ENCODE results near the gene HMGXB3. TPM values are rescaled to one million over a fixed set of nuclear protein-coding genes. Genes with fewer than 3 reads are reported as not detected.

The HMGXB3 gene
- total RNA-seq, 1 experiment from 2014 or later, result 43.8 TPM

DNA sequence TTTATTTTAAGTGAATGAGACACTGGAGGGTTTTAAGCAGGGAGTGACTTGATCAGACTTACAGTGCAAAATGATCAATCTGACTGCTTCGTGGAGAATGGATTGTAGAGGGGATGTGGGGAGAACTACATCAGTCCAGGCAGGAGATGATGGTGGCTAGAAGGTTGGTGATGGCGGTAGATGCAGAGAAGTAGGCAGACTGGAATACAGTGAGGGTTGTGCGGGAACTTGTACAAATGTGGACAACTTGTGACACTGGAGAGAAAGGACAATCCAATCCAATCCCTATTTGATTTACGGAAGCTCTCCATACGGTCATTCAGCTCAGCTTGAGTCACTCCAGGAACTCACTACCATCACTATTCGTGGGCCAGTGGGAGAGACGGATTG lies 678 bp upstream of the HMGXB3 start:
- BruUV-seq (replicated peaks), result TSS peak; percentile 66
- Mint-ChIP-seq H3K4me1 (ENCODE audit: low read depth, unreplicated experiment) (peaks cover 43% of the 10 kb centered on the region), H3K9me3 (ENCODE audit: unreplicated experiment) (no peaks in the 10 kb centered on the region), H3K4me3 (ENCODE audit: unreplicated experiment) (peak overlapping the region; percentile 85), H3K27ac (ENCODE audit: unreplicated experiment) (peak overlapping the region; percentile 86), H3K27me3 (ENCODE audit: insufficient read depth, unreplicated experiment) (no peaks in the 10 kb centered on the region), H3K36me3 (ENCODE audit: insufficient read depth, unreplicated experiment) (peaks cover 46% of the 10 kb centered on the region)
- ChIA-PET POLR2A (interaction anchor here (0.7 to 1.9 kb wide), 5 partner anchors 22 to 172 kb away, joined by 3 to 7 read pairs (median 3); partner anchors contain the start of gene SLC26A2), CTCF (interaction anchor here (0.9 to 1.4 kb wide), 6 partner anchors 9 to 166 kb away, joined by 3 to 10 read pairs (median 6); no protein-coding TSS in a partner anchor)
- peaks cover 36% of the 10 kb centered on the region for H3K4me1 ChIP-seq
- H3K9me3 ChIP-seq, result no peaks in the 10 kb centered on the region
- TF ChIP-seq, protein P1, sequence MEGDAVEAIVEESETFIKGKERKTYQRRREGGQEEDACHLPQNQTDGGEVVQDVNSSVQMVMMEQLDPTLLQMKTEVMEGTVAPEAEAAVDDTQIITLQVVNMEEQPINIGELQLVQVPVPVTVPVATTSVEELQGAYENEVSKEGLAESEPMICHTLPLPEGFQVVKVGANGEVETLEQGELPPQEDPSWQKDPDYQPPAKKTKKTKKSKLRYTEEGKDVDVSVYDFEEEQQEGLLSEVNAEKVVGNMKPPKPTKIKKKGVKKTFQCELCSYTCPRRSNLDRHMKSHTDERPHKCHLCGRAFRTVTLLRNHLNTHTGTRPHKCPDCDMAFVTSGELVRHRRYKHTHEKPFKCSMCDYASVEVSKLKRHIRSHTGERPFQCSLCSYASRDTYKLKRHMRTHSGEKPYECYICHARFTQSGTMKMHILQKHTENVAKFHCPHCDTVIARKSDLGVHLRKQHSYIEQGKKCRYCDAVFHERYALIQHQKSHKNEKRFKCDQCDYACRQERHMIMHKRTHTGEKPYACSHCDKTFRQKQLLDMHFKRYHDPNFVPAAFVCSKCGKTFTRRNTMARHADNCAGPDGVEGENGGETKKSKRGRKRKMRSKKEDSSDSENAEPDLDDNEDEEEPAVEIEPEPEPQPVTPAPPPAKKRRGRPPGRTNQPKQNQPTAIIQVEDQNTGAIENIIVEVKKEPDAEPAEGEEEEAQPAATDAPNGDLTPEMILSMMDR (IDR thresholded peaks at IDR 0.05; ENCODE audit: insufficient read depth in 1 of 2, low read depth in 1 of 2, low read length in 1 of 2, severe bottlenecking in 1 of 2, unreplicated experiment in 1 of 2), result no peak
- H3K36me3 ChIP-seq (ENCODE audit: control insufficient read depth, insufficient read depth, low read length), result peaks cover 4% of the 10 kb centered on the region; the same call in 1 of the 2 replicates
- H3K27me3 ChIP-seq (replicated peaks; ENCODE audit: control insufficient read depth, insufficient read depth, low read length), result no peaks in the 10 kb centered on the region
- intact Hi-C loops (cut with micrococcal nuclease; ENCODE audit: unreplicated experiment), result no loop called here
- DNase-seq, result no peak
- H3K4me3 ChIP-seq (ENCODE audit: low read depth, low read length), result peak overlapping the region; percentile 72

DNA sequence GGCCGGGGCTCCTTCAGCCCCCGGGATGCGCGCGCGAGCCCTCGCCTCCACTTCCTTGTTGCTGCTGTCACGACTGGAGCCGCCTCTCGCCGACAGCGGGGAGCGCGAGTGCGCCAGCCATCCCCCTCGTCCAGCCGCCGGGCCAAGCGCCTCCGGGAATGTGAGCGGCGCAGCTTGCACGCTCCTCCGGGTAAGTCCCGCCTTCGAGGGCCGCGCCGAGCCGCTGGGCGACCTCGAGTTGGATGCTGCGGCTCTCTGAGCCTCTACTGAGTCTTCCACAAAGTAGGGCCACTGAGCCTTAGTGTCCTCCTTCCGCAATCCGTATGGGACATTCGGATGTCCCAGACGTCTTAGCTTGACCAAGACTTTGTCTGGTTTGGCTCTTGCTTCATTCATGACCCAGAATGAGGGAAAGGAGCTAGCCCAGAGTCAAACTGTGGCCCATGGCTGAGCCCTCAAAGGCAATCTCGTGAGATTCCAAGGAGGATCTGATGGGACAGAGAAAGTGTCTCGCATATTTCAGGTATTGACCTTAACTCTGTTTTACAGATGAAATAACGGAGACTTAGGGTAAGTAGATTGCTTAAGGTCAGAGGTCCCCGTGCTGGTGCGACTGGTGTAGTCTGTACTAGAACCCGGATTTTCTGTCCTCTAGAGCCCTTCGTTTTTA lies 586 bp downstream of the HMGXB3 start:
- H3K27me3 ChIP-seq (replicated peaks; ENCODE audit: control insufficient read depth, insufficient read depth, low read length), result no peaks in the 10 kb centered on the region
- Mint-ChIP-seq H3K4me1 (ENCODE audit: low read depth, unreplicated experiment) (peaks cover 35% of the 10 kb centered on the region), H3K36me3 (ENCODE audit: insufficient read depth, unreplicated experiment) (peaks cover 53% of the 10 kb centered on the region), H3K9me3 (ENCODE audit: unreplicated experiment) (no peaks in the 10 kb centered on the region), H3K4me3 (ENCODE audit: unreplicated experiment) (peak overlapping the region; percentile 85), H3K27ac (ENCODE audit: unreplicated experiment) (peak overlapping the region; percentile 86), H3K27me3 (ENCODE audit: insufficient read depth, unreplicated experiment) (no peaks in the 10 kb centered on the region)
- no peaks in the 10 kb centered on the region; the same call in 1 of the 2 replicates for H3K36me3 ChIP-seq (ENCODE audit: control insufficient read depth, insufficient read depth, low read length)
- intact Hi-C loops (cut with micrococcal nuclease; ENCODE audit: unreplicated experiment), result no loop called here
- ChIA-PET POLR2A (interaction anchor here (0.5 to 1.9 kb wide), 5 partner anchors 25 to 145 kb away, joined by 3 to 7 read pairs (median 4); no protein-coding TSS in a partner anchor), CTCF (interaction anchor here (0.9 to 1.4 kb wide), 5 partner anchors 11 to 167 kb away, joined by 3 to 10 read pairs (median 8); no protein-coding TSS in a partner anchor)
- H3K4me3 ChIP-seq (ENCODE audit: low read depth, low read length), result peak overlapping the region; percentile 72
- H3K4me1 ChIP-seq, result peaks cover 27% of the 10 kb centered on the region
- TF ChIP-seq, protein P1 (IDR thresholded peaks at IDR 0.05; ENCODE audit: insufficient read depth in 1 of 2, low read depth in 1 of 2, low read length in 1 of 2, severe bottlenecking in 1 of 2, unreplicated experiment in 1 of 2), result no peak
- peak; percentile 34 to 42 for DNase-seq
- no peaks in the 10 kb centered on the region for H3K9me3 ChIP-seq
- BruUV-seq (replicated peaks), result no TSS peak

DNA sequence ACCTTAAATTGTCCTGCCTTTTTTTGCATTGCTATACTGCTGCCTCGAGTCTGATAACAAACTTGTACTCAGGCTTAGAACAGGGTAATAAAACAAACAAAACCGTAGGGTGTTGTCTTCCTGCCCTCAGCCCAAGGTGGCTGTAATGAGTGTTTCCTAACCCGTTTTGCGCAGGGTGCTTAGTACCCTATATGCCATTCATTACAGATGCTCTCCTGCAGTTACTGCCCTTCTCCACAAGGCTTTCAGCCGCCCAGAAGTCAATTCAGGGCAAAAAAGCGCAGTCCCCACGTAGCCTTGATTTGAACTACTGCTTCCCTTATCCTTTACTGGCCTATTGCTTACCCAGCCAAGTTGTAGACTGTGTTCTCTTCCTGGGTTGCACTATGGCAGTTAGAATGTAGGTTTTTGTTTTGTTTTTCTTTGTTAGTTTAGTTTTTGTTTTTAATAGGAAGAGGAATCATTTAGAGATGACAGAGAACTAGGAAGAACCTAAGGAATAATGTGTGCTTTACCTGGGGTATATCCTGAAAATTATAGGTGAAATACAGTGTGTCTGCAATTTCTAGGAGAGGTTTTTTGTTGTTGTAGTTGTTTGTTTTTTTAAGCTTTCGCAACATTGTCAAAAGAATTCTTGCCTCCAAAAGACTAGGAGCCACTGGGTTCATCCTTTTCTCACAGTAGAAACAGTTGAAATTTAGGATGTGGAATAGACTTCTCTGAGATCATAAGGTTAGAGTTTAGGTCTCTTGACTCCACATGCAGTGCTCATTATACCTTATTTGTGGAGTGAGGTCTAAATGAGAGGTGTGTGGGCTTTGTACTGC lies 1.3 kb downstream of the HMGXB3 start:
- H3K36me3 ChIP-seq (ENCODE audit: control insufficient read depth, insufficient read depth, low read length), result no peaks in the 10 kb centered on the region; the same call in 1 of the 2 replicates
- Mint-ChIP-seq H3K27ac (ENCODE audit: unreplicated experiment) (peak overlapping the region; percentile 86), H3K4me1 (ENCODE audit: low read depth, unreplicated experiment) (peaks cover 28% of the 10 kb centered on the region), H3K36me3 (ENCODE audit: insufficient read depth, unreplicated experiment) (peaks cover 59% of the 10 kb centered on the region), H3K27me3 (ENCODE audit: insufficient read depth, unreplicated experiment) (no peaks in the 10 kb centered on the region), H3K4me3 (ENCODE audit: unreplicated experiment) (peak overlapping the region; percentile 85), H3K9me3 (ENCODE audit: unreplicated experiment) (no peaks in the 10 kb centered on the region)
- H3K4me1 ChIP-seq, result peaks cover 22% of the 10 kb centered on the region
- ChIA-PET CTCF (interaction anchor here (0.9 kb wide), 1 partner anchor 24 kb away, joined by 3 read pairs; no protein-coding TSS in a partner anchor), POLR2A (interaction anchor here (0.6 to 1.9 kb wide), 2 partner anchors 24 to 42 kb away, joined by 3 to 7 read pairs; no protein-coding TSS in a partner anchor)
- TF ChIP-seq, protein P1 (IDR thresholded peaks at IDR 0.05; ENCODE audit: insufficient read depth in 1 of 2, low read depth in 1 of 2, low read length in 1 of 2, severe bottlenecking in 1 of 2, unreplicated experiment in 1 of 2), result peak; percentile 53 to 61
- H3K27me3 ChIP-seq (replicated peaks; ENCODE audit: control insufficient read depth, insufficient read depth, low read length), result no peaks in the 10 kb centered on the region
- TSS peak; percentile 50 for BruUV-seq (replicated peaks)
- peak; percentile 67 for DNase-seq
- intact Hi-C loops (cut with micrococcal nuclease; ENCODE audit: unreplicated experiment), result no loop called here
- H3K4me3 ChIP-seq (ENCODE audit: low read depth, low read length), result peak overlapping the region; percentile 72
- no peaks in the 10 kb centered on the region for H3K9me3 ChIP-seq
